H9 (cell line): ENCODE results near the gene PLCD3. TPM values are rescaled to one million over a fixed set of nuclear protein-coding genes. Genes with fewer than 3 reads are reported as not detected.

Experiments used
- DNase-seq: peaks from one replicate; pipeline ENCODE4 v3.0.0-alpha.2; 2017
- H2AFZ ChIP-seq: one replicate; pipeline ENCODE4 v1.6.1; 2013; ENCODE audit warnings: mild to moderate bottlenecking, low read length, control low read depth, moderate library complexity
- H2AK5ac ChIP-seq: 2 replicates; pipeline ENCODE4 v1.6.1; 2013; ENCODE audit warnings: low read length, control low read depth, mixed read lengths; ENCODE audit not compliant: insufficient read length
- H2BK120ac ChIP-seq: one replicate; pipeline ENCODE4 v1.6.1; 2013; ENCODE audit warnings: low read depth, mild to moderate bottlenecking, low read length, control low read depth, inconsistent platforms; ENCODE audit not compliant: poor library complexity, severe bottlenecking
- H2BK12ac ChIP-seq: 2 replicates; pipeline ENCODE4 v1.6.1; 2013; ENCODE audit warnings: low read length, control low read depth, mixed read lengths, low read depth; ENCODE audit not compliant: insufficient read length
- H2BK15ac ChIP-seq: 2 replicates; pipeline ENCODE4 v1.6.1; 2013; ENCODE audit warnings: low read depth, low read length, control low read depth
- H2BK20ac ChIP-seq: one replicate; pipeline ENCODE4 v1.6.1; 2013; ENCODE audit warnings: low read depth, mild to moderate bottlenecking, low read length, control low read depth, inconsistent platforms; ENCODE audit not compliant: poor library complexity, severe bottlenecking
- H2BK5ac ChIP-seq: 2 replicates; pipeline ENCODE4 v1.6.1; 2013; ENCODE audit warnings: low read length, control low read depth, mixed read lengths; ENCODE audit not compliant: insufficient read length
- H3K14ac ChIP-seq: 2 replicates; pipeline ENCODE4 v1.6.1; 2013; ENCODE audit warnings: low read length, control low read depth; ENCODE audit not compliant: insufficient read depth
- H3K18ac ChIP-seq: 2 replicates; pipeline ENCODE4 v1.6.1; 2013; ENCODE audit warnings: low read depth, mild to moderate bottlenecking, mixed read lengths, low read length, control low read depth; ENCODE audit not compliant: insufficient read length
- H3K23ac ChIP-seq: 2 replicates; pipeline ENCODE4 v1.6.1; 2013; ENCODE audit warnings: low read length, control low read depth, mixed read lengths, low read depth; ENCODE audit not compliant: insufficient read length
- H3K23me2 ChIP-seq: 2 replicates; pipeline ENCODE4 v1.6.1; 2013; ENCODE audit warnings: low read depth, mild to moderate bottlenecking, mixed read lengths, low read length, control low read depth; ENCODE audit not compliant: insufficient read length, poor library complexity, severe bottlenecking
- H3K27ac ChIP-seq: 2 replicates; pipeline ENCODE4 v1.5.1; 2013; ENCODE audit warnings: low read length, control low read depth, mixed read lengths, low read depth; ENCODE audit not compliant: insufficient read length
- H3K27me3 ChIP-seq: 2 replicates; pipeline ENCODE4 v1.6.1; 2013; ENCODE audit warnings: low read length, control low read depth, inconsistent platforms; ENCODE audit not compliant: insufficient read depth
- H3K4ac ChIP-seq: 2 replicates; pipeline ENCODE4 v1.6.1; 2013; ENCODE audit warnings: low read depth, mild to moderate bottlenecking, control low read depth, inconsistent platforms, low read length, moderate library complexity
- H3K4me1 ChIP-seq: 2 replicates; pipeline ENCODE4 v1.6.1; 2013; ENCODE audit warnings: low read length, control low read depth, inconsistent platforms; ENCODE audit not compliant: insufficient read depth
- H3K4me2 ChIP-seq: 2 replicates; pipeline ENCODE4 v1.6.1; 2013; ENCODE audit warnings: low read length, control low read depth, mixed read lengths; ENCODE audit not compliant: insufficient read length, insufficient read depth
- H3K56ac ChIP-seq: 2 replicates; pipeline ENCODE4 v1.6.1; 2013; ENCODE audit warnings: low read depth, mild to moderate bottlenecking, mixed read lengths, low read length, control low read depth; ENCODE audit not compliant: insufficient read length
- H3K79me1 ChIP-seq: 2 replicates; pipeline ENCODE4 v1.6.1; 2013; ENCODE audit warnings: low read depth, mild to moderate bottlenecking, moderate library complexity, low read length, control low read depth, inconsistent platforms; ENCODE audit not compliant: insufficient read depth, poor library complexity, severe bottlenecking
- H3K79me2 ChIP-seq: 2 replicates; pipeline ENCODE4 v1.6.1; 2013; ENCODE audit warnings: low read length, control low read depth, inconsistent platforms; ENCODE audit not compliant: insufficient read depth
- H3K9ac ChIP-seq: 2 replicates; pipeline ENCODE4 v1.6.1; 2013; ENCODE audit warnings: low read length, control low read depth, mixed read lengths; ENCODE audit not compliant: insufficient read length; ENCODE audit errors: extremely low read depth
- H3K9me3 ChIP-seq: one replicate; pipeline ENCODE4 v1.6.1; 2013; ENCODE audit warnings: low read depth, low read length, inconsistent platforms; ENCODE audit not compliant: control insufficient read depth
- H3T11ph ChIP-seq: one replicate; pipeline ENCODE4 v1.6.1; 2013; ENCODE audit warnings: mild to moderate bottlenecking, low read length, control low read depth, inconsistent platforms
- H4K20me1 ChIP-seq: one replicate; pipeline ENCODE4 v1.6.1; 2013; ENCODE audit not compliant: control insufficient read depth, insufficient read length, insufficient read depth
- H4K5ac ChIP-seq: 2 replicates; pipeline ENCODE4 v1.6.1; 2013; ENCODE audit warnings: low read depth, mild to moderate bottlenecking, mixed read lengths, low read length, control low read depth; ENCODE audit not compliant: insufficient read length
- H4K8ac ChIP-seq: replicated peaks from 2 replicates; pipeline ENCODE4 v1.6.1; 2013; ENCODE audit warnings: low read length, control low read depth, mixed read lengths, low read depth; ENCODE audit not compliant: insufficient read length
- H4K91ac ChIP-seq: 2 replicates; pipeline ENCODE4 v1.6.1; 2013; ENCODE audit warnings: low read depth, mild to moderate bottlenecking, moderate library complexity, mixed read lengths, low read length, control low read depth; ENCODE audit not compliant: insufficient read length
- H3K27ac Mint-ChIP-seq, 3 experiments: 2 replicates in 2 of 3; 3 replicates in 1 of 3; pipeline ENCODE4 v1.8.0; 2020 to 2021; ENCODE audit warnings: mixed read lengths in 3 of 3, mild to moderate bottlenecking in 1 of 3, moderate library complexity in 1 of 3
- H3K27me3 Mint-ChIP-seq: 2 replicates; pipeline ENCODE4 v1.8.0; 2021; ENCODE audit warnings: low read depth, mild to moderate bottlenecking, moderate library complexity, mixed read lengths
- H3K36me3 Mint-ChIP-seq, 3 experiments: 2 replicates in 2 of 3; 3 replicates in 1 of 3; pipeline ENCODE4 v1.8.0; 2020 to 2021; ENCODE audit warnings: low read depth in 3 of 3, mixed read lengths in 3 of 3; ENCODE audit not compliant: insufficient read depth in 1 of 3
- H3K4me1 Mint-ChIP-seq, 2 experiments: 2 replicates each; pipeline ENCODE4 v1.8.0; 2020; ENCODE audit warnings: mixed read lengths in 2 of 2
- H3K4me3 Mint-ChIP-seq, 2 experiments: 2 replicates in 1 of 2; 3 replicates in 1 of 2; pipeline ENCODE4 v1.8.0; 2020 to 2021; ENCODE audit warnings: mild to moderate bottlenecking in 2 of 2, mixed read lengths in 2 of 2, moderate library complexity in 1 of 2
- H3K9me3 Mint-ChIP-seq, 2 experiments: 2 replicates in 1 of 2; 3 replicates in 1 of 2; pipeline ENCODE4 v1.8.0; 2020; ENCODE audit warnings: mild to moderate bottlenecking in 2 of 2, mixed read lengths in 2 of 2, moderate library complexity in 1 of 2
- CTCF ChIP-seq: fragments of 200-600 bp; sonication (generic); conservative IDR thresholded peaks from 3 replicates; pipeline ENCODE4 v1.8.0; 2021; ENCODE audit warnings: antibody characterized with exemption, mild to moderate bottlenecking
- WGBS: extraction: QIAGEN DNeasy Blood & Tissue Kit; methylation state at CpG from one replicate; pipeline ENCODE4 v1.1.7; 2013; ENCODE audit warnings: missing lambda C conversion rate, low lambda C conversion rate, mixed read lengths; ENCODE audit not compliant: insufficient read length; ENCODE audit errors: extremely low coverage; 5-methylcytosine and 5-hydroxymethylcytosine counted together
- total RNA-seq: library from RNA; stranded (reverse); gene quantifications from 2 replicates; pipeline ENCODE4 v1.2.1, GENCODE V29; 2021

Gene PLCD3
- total RNA-seq, 1 experiment from 2014 or later, result 41.6 TPM

- H4K91ac ChIP-seq, result no peak overlapping the region
- no peak overlapping the region for H2BK20ac ChIP-seq
- H3K23ac ChIP-seq, result no peak overlapping the region
- H3K4ac ChIP-seq, result no peak overlapping the region
- no peak overlapping the region for H3K27ac ChIP-seq
- H2BK120ac ChIP-seq, result no peak overlapping the region
- no peak for TF ChIP-seq CTCF
- H3K9me3 ChIP-seq, result no peaks in the 10 kb centered on the region
- H4K5ac ChIP-seq, result no peak overlapping the region
- peaks cover 2% of the 10 kb centered on the region; the same call in 1 of the 2 replicates for H3K27me3 Mint-ChIP-seq
- H3K23me2 ChIP-seq, result no peaks in the 10 kb centered on the region
- H2BK5ac ChIP-seq, result no peak overlapping the region
- H3K4me3 Mint-ChIP-seq, result no peak overlapping the region
- no peak overlapping the region for H2AK5ac ChIP-seq
- no peak overlapping the region for H2AFZ ChIP-seq
- H3K18ac ChIP-seq, result no peak overlapping the region
- no CpG with 5 or more reads among the region's 9 CpGs for WGBS
- H2BK12ac ChIP-seq, result no peak overlapping the region
- no peak for DNase-seq
- H3K4me1 ChIP-seq, result no peaks in the 10 kb centered on the region
- H3K36me3 Mint-ChIP-seq, result peaks cover 0 to 11% (median 3%) of the 10 kb centered on the region in 3 experiments; a peak in 4 of 7 replicates
- H4K20me1 ChIP-seq, result no peaks in the 10 kb centered on the region
- no peak overlapping the region for H3K4me2 ChIP-seq
- H3K9ac ChIP-seq, result no peak overlapping the region
- H4K8ac ChIP-seq, result no peak overlapping the region
- no peak overlapping the region; the same call in 1 of the 2 replicates for H3K14ac ChIP-seq
- no peak overlapping the region for H3K56ac ChIP-seq
- H3K79me1 ChIP-seq, result no peaks in the 10 kb centered on the region
- H3K79me2 ChIP-seq, result no peaks in the 10 kb centered on the region
- no peak overlapping the region for H3K27ac Mint-ChIP-seq
- no peaks in the 10 kb centered on the region for H3K27me3 ChIP-seq
- H3K4me1 Mint-ChIP-seq, result peaks cover 8 to 36% of the 10 kb centered on the region in 2 experiments
- no peak overlapping the region for H3T11ph ChIP-seq
- no peaks in the 10 kb centered on the region for H3K9me3 Mint-ChIP-seq
- H2BK15ac ChIP-seq, result no peak overlapping the region
Observed at GRCh38 chr17:45113424-45113754, 18.9 kb downstream of the PLCD3 start.
